KMS-11 (cell line): Measurements from ENCODE around the gene ASIC5.

ENCODE experiments used
- H2AFZ ChIP-seq: fragments of 200-600 bp; sonication (generic); 2 replicates; pipeline ENCODE4 v1.6.1; 2016; ENCODE audit warnings: antibody characterized with exemption, mixed run types, low read depth
- H3K27ac ChIP-seq: fragments of 200-600 bp; sonication (generic); 2 replicates; pipeline ENCODE4 v1.6.1; 2016; ENCODE audit warnings: mild to moderate bottlenecking, mixed run types
- H3K27me3 ChIP-seq: fragments of 200-600 bp; sonication (generic); 2 replicates; pipeline ENCODE4 v1.6.1; 2017; ENCODE audit warnings: mild to moderate bottlenecking, low read depth, mixed run types, moderate library complexity; ENCODE audit not compliant: insufficient read depth
- H3K36me3 ChIP-seq: fragments of 200-600 bp; sonication (generic); 2 replicates; pipeline ENCODE4 v1.6.1; 2017; ENCODE audit warnings: mild to moderate bottlenecking, mixed run types; ENCODE audit not compliant: insufficient read depth
- H3K4me1 ChIP-seq: fragments of 200-600 bp; sonication (generic); 2 replicates; pipeline ENCODE4 v1.6.1; 2016; ENCODE audit warnings: mild to moderate bottlenecking, low read depth, mixed run types; ENCODE audit not compliant: poor library complexity, severe bottlenecking
- H3K4me2 ChIP-seq: fragments of 200-600 bp; sonication (generic); 2 replicates; pipeline ENCODE4 v1.7.0; 2016; ENCODE audit warnings: mild to moderate bottlenecking, mixed run types
- H3K4me3 ChIP-seq: fragments of 200-600 bp; sonication (generic); IDR thresholded peaks from 2 replicates; pipeline ENCODE4 v1.6.1; 2017; ENCODE audit warnings: low read depth, low read length, mixed read lengths; ENCODE audit not compliant: insufficient read depth
- H3K79me2 ChIP-seq: fragments of 200-600 bp; sonication (generic); 2 replicates; pipeline ENCODE4 v1.6.1; 2016; ENCODE audit warnings: low read depth, mixed run types; ENCODE audit not compliant: insufficient read depth
- H3K9ac ChIP-seq: fragments of 200-600 bp; sonication (generic); 2 replicates; pipeline ENCODE4 v1.6.1; 2016; ENCODE audit warnings: mild to moderate bottlenecking, mixed run types
- H4K20me1 ChIP-seq: fragments of 200-600 bp; sonication (generic); 2 replicates; pipeline ENCODE4 v1.6.1; 2016; ENCODE audit warnings: mild to moderate bottlenecking, mixed run types; ENCODE audit not compliant: insufficient read depth
- CTCF ChIP-seq: fragments of 200-600 bp; sonication (generic); conservative IDR thresholded peaks from 2 replicates; pipeline ENCODE4 v1.6.1; 2017; ENCODE audit warnings: low read depth, mild to moderate bottlenecking, antibody characterized with exemption, low read length, moderate library complexity, mixed read lengths

Gene ASIC5

GRCh38 chr4:155846929-155847328 is 19.1 kb downstream of the ASIC5 start:
- no peak overlapping the region for H3K4me2 ChIP-seq

GRCh38 chr4:155842080-155842479 is 24.0 kb downstream of the ASIC5 start:
- Histone ChIP-seq H3K4me1 (no peaks in the 10 kb centered on the region), H3K79me2 (no peaks in the 10 kb centered on the region), H2AFZ (no peak overlapping the region), H3K9ac (no peak overlapping the region), H3K27ac (no peak overlapping the region), H3K4me2 (no peak overlapping the region), H3K36me3 (no peaks in the 10 kb centered on the region), H4K20me1 (no peaks in the 10 kb centered on the region), H3K4me3 (no peak overlapping the region), H3K27me3 (no peaks in the 10 kb centered on the region)
- TF ChIP-seq CTCF = no peak

More at GRCh38 chr4:155846929-155847328, 19.1 kb downstream of the ASIC5 start:
- H4K20me1 ChIP-seq = no peaks in the 10 kb centered on the region
- TF ChIP-seq CTCF = no peak
- H3K27ac ChIP-seq = no peak overlapping the region
- H3K9ac ChIP-seq = no peak overlapping the region
- H3K4me3 ChIP-seq = no peak overlapping the region
- H3K27me3 ChIP-seq = no peaks in the 10 kb centered on the region
- no peak overlapping the region for H2AFZ ChIP-seq
- H3K79me2 ChIP-seq = no peaks in the 10 kb centered on the region
- H3K36me3 ChIP-seq = no peaks in the 10 kb centered on the region
- no peaks in the 10 kb centered on the region for H3K4me1 ChIP-seq

- Histone ChIP-seq H3K4me3 (no peak overlapping the region), H3K4me1 (no peaks in the 10 kb centered on the region), H3K27ac (no peak overlapping the region), H3K36me3 (no peaks in the 10 kb centered on the region), H3K4me2 (no peak overlapping the region), H3K79me2 (no peaks in the 10 kb centered on the region), H3K9ac (no peak overlapping the region), H2AFZ (no peak overlapping the region), H3K27me3 (no peaks in the 10 kb centered on the region), H4K20me1 (no peaks in the 10 kb centered on the region)
- no peak for TF ChIP-seq CTCF
Observed at GRCh38 chr4:155837203-155837796, 28.8 kb downstream of the ASIC5 start.

GRCh38 chr4:155832664-155833063 is 33.4 kb downstream of the ASIC5 start:
- no peak for TF ChIP-seq CTCF
- Histone ChIP-seq H4K20me1 (no peaks in the 10 kb centered on the region), H2AFZ (no peak overlapping the region), H3K9ac (no peak overlapping the region), H3K27ac (no peak overlapping the region), H3K4me2 (no peak overlapping the region), H3K36me3 (no peaks in the 10 kb centered on the region), H3K4me3 (no peak overlapping the region), H3K4me1 (no peaks in the 10 kb centered on the region), H3K79me2 (no peaks in the 10 kb centered on the region), H3K27me3 (no peaks in the 10 kb centered on the region)
